Inflammatory macrophage treated with lipopolysaccharide for 4 hours (primary cell): Measurements from ENCODE around the gene ANTKMT.

Source experiments
- DNase-seq: peaks from one replicate; pipeline ENCODE4 v3.0.0-alpha.2; 2020

Gene ANTKMT, protein sequence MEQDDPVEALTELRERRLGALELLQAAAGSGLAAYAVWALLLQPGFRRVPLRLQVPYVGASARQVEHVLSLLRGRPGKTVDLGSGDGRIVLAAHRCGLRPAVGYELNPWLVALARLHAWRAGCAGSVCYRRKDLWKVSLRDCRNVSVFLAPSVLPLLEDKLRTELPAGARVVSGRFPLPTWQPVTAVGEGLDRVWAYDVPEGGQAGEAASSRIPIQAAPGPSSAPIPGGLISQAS

DNA sequence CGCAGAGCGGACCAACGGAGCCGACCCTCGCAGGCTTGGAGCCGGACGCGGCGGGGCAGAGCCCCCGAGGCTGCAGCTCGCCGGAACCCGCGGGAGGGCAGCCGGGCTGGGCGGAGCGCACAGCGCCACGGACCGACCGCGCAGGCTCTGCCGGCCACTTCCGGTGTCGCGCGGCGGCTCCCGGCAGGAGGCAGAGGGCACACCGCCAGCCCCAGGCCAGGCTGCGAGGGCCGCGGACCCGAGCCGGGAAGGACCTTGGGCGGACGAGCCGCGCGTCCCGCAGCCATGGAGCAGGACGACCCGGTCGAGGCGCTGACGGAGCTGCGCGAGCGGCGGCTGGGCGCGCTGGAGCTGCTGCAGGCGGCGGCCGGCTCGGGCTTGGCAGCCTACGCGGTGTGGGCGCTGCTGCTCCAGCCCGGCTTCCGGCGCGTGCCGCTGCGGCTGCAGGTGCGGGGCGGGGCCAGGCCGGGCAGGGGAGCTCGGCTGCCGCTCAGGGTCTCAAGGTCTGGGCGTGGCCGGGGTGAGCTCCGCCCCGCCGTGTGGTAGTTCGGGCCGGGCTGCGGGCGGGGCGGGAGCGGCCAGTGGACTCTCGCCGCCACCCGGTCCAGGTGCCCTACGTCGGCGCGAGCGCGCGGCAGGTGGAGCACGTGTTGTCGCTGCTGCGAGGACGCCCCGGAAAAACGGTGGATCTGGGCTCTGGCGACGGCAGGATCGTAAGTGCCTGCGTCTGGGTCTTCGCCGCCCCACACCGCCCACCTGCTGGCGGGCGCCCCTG lies at the start of gene ANTKMT:
Gene ANTKMT, plus strand, starts transcription at position 157 of the 775 bp plus-strand sequence. Its CDS starts 129 bp downstream, at position 286.
- peak; percentile 70 for DNase-seq

DNA sequence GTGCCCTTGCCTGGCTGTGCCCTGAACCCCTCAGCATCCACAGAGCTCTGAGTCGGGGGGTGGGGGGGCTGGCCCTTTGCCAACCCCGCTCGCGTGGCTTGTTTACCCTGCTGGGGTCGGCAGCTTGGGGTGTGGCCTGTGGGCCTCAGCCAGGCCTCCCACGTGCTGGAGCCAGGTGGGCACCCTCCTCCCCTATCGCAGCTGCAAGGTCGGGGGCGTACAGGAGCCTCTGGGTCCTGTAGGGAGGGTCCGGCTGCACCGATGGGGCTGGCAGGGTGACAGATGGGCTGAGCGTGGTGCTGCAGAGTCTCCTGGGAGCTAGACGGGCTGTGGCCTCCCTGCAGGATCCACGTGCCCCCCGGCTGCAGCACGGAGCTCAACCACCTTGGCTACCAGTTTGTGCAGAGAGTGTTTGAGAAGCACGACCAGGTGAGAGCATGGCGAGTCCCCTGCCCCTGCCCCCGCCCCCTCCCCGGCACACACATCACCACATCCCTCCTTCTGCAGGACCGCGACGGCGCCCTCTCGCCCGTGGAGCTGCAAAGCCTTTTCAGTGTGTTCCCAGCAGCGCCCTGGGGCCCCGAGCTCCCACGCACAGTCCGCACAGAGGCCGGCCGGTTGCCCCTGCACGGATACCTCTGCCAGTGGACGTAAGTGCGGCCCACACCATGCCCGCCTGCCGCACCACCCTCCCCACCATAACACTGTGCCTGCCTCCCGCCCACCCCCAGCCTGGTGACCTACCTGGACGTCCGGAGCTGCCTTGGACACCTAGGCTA lies 49.4 kb upstream of the ANTKMT start:
- no peak for DNase-seq

DNA sequence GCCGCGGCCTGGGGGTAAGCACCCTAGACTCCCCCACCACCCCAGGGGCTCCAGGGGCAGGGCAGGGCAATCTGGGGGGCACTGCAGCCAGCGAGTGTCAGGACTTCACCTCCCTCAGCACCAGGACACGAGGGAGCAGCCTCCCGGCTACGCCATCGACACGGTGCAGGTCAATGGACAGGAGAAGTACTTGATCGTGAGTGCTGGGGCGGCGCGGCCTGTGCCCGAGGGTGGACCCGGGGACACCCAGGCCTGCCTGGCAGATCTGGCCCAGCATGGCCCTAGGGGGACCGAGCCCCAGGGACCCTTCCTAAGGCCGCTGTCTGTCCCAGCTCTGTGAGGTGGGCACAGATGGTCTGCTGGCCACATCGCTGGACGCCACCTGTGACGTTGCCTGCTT lies 48.6 kb upstream of the ANTKMT start:
- DNase-seq: no peak

DNA sequence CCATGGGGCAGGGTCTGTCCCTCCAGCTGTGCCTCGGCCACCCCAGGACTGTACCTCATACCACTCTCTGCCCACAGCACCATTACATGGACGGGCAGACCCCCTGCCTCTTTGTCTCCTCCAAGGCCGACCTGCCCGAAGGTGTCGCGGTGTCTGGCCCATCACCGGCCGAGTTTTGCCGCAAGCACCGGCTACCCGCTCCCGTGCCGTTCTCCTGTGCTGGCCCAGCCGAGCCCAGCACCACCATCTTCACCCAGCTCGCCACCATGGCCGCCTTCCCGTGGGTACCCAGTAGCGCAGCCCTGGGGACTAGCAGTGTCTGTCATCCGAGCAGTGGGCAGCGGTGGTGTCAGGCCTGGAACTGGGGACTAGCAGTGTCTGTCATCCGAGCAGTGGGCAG lies 48.1 kb upstream of the ANTKMT start:
- no peak for DNase-seq

DNA sequence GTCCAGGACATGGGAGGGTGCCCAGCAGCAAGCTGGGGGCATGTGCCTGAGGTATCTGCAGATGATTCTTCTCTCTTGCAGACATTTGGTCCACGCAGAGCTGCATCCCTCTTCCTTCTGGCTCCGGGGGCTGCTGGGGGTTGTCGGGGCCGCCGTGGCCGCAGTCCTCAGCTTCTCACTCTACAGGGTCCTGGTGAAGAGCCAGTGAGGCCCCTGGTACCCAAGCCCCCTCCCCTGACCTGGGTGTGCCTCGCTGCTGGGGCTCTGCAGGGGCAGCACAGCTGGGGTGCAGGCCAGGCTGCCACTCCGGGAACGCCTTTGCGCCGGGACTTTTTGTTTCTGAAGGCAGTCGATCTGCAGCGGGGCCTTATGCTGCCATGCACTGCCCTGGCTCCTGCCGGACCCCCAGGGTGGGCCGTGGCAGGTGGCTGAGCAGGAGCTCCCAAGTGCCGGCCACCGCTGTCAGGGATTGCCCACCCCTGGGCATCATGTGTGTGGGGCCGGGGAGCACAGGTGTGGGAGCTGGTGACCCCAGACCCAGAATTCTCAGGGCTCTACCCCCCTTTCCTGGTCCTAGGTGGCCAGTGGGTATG lies 47.5 kb upstream of the ANTKMT start:
- no peak for DNase-seq

DNA sequence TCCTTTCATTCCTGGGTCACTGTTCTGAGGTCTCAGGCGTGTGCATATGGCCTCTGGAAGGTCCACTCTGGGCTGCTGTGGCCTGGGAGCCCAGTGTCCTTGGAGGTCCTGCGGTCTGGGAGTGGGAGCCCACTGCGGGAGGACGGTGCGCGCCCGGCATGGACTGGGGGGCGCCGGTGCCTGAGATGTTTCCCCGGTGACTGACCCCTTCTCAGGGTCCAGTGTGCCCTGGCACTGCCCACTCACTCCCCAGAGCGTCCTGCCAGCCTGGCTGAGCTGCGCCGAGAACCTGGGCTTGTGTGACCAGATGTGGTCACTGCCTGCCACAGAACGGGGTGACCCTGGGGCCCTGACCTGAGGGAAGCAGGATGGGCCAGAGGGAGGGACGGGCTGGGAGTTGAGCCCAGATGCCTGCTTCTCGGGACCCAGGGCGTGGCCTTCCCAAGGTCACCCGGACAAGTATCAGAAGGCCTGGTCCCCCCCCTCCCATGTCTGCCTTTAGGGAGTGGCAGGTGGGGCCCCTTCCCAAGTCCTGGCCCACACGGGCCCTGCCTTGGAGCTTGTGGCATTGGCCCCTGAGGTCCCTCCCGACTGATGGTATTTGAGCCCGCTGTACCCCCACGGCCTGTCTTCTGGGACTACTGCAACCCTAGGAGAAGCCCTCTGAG lies 46.6 kb upstream of the ANTKMT start:
- no peak for DNase-seq

DNA sequence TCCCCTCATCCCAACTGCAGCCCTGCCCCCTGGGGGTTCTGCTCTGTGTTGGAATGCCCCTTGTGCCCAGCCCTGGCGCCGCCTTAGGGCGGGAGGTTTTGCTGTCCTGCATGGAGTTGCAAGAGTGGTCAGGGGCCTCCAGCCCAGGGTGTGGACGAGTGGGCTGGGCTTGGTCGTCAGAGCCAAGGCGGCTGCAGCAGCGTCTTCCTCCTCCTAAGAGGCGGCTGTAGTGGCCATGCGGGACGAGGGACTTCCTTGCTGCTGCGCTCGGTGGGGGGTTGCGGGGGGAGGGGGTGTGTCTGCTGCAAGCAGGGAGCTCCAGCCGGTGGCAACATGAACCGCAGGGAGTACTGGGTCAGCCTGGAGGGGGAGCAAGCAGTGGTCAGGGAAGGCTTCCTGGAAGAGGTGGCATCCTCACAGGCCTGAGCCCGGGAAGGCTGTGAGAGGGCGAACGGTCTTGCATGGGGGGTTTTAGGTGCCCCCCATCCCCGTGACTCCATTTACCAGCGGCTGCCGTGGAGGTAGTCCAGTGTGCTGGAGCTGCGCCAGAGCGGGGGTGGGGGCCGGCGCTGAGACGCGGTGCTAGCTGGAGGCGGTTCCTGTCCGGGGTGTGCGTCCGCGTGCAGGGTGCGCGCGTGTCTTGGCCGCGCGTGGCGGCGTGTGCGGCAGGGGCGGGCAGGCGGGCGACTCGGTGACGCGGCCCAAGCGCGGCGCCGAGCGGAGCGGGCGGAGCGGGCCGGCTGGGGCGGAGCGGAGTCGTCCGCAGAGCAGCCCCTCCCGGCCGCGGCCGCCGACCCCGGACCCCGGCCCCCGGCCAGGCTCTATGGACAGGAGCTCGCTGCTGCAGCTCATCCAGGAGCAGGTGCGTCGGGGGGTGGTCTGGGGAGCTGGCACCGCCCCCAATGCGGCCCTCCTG lies 45.7 kb upstream of the ANTKMT start, which contains the start of gene RHBDL1:
Gene RHBDL1, plus strand, starts transcription at position 704 of the 916 bp plus-strand sequence. Its CDS starts 120 bp downstream, at position 824.
- DNase-seq: peak; percentile 6

DNA sequence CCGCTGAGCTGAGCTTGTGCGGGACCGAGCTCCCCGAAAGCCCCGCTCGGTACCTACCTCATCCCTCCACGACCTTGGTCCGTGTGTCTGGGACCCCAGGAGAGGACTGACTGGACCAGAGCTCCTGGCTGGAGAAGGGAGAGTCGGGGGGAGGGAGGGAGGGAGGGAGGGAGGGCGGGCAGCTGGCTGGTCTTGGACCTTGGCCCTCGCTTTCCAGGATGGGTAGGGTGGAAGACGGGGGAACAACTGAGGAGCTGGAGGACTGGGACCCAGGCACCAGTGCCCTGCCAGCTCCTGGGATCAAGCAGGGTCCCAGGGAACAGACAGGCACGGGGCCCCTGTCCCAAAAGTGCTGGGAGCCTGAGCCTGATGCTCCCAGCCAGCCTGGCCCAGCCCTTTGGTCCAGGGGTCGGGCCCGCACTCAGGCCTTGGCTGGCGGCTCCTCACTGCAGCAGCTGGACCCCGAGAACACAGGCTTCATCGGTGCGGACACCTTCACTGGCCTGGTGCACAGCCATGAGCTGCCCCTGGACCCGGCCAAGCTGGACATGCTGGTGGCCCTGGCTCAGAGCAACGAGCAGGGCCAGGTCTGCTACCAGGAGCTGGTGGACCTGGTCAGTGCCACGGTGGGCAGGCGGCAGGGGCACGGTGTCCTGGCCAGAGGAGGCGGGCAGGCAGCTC lies 44.9 kb upstream of the ANTKMT start:
- no peak for DNase-seq

DNA sequence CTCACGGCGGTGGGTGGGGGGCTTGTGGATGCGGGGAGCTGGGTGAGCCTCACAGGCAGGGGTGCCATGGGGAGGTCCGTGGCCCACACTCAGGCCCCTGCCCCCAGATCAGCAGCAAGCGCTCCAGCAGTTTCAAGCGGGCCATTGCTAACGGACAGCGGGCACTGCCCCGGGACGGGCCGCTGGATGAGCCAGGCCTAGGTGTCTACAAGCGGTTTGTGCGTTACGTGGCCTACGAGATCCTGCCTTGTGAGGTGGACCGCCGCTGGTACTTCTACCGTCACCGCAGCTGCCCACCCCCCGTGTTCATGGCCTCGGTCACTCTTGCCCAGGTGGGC lies 44.4 kb upstream of the ANTKMT start:
- no peak for DNase-seq

DNA sequence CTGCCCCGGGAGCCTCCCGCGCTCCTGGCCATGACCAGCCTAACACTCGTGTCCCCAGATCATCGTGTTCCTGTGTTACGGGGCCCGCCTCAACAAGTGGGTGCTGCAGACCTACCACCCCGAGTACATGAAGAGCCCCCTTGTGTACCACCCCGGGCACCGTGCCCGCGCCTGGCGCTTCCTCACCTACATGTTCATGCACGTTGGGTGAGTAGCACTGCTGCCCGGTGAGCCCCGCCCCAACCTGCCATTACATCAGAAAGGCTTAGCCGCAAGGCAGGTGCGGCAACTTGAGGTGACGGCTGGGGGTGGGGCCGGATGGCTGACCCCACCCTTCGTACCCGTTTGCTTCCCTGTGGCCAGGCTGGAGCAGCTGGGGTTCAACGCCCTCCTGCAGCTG lies 44.0 kb upstream of the ANTKMT start:
- DNase-seq: no peak

DNA sequence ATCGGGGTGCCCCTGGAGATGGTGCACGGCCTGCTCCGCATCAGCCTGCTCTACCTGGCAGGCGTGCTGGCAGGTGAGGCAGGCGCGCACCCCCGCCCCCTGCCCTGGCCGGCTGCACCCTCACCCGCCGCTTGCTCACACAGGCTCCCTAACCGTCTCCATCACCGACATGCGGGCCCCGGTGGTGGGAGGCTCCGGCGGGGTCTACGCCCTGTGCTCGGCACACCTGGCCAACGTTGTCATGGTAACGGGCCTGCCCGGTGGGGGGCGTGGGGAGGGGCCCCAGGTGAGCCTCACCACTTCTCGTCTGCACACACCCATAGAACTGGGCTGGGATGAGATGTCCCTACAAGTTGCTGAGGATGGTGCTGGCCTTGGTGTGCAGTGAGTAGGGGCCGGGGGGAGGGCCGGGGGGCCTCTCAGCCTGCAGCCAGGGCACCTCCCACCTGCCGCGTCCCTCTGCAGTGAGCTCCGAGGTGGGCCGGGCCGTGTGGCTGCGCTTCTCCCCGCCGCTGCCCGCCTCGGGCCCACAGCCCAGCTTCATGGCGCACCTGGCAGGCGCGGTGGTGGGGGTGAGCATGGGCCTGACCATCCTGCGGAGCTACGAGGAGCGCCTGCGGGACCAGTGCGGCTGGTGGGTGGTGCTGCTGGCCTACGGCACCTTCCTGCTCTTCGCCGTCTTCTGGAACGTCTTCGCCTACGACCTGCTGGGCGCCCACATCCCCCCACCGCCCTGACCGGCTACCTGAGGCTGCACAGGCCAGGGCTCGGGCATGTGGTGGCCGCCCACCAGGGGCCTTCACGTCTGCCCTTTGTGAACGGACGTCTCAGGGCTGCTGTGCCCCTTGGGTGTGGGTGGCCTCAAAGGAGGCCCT lies 43.4 kb upstream of the ANTKMT start:
- DNase-seq: no peak

DNA sequence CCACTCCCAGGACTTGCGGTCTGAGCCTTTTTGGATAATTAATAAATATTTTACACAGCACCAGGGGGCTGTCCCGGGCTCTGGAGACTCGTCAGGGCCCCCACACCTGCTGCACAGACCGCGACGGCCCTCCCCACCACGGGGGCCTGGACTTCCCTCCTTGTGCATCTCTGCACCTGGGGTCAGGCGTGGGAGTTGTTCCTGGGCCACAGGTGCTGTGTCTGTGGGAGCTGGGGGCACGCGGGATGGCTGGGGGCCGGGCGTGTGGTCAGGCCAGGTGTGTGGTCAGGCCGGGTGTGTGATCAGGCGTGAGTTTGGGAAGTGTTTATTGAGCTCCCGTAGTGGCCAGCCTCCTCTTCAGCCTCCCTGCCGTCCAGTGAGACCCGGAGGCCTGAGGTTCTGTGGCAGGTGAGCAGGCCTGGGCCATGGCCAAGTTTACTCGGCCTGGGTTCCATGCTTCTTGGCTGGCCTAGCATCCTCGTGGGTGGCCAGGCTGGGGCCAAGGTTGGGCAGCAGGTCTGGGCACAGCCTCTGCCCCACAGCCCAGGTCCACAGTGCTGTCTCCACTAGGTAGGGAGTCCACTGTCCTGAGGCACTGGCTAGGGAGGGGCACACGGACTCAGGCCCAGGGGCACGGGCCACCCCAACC lies 42.6 kb upstream of the ANTKMT start:
- no peak for DNase-seq

DNA sequence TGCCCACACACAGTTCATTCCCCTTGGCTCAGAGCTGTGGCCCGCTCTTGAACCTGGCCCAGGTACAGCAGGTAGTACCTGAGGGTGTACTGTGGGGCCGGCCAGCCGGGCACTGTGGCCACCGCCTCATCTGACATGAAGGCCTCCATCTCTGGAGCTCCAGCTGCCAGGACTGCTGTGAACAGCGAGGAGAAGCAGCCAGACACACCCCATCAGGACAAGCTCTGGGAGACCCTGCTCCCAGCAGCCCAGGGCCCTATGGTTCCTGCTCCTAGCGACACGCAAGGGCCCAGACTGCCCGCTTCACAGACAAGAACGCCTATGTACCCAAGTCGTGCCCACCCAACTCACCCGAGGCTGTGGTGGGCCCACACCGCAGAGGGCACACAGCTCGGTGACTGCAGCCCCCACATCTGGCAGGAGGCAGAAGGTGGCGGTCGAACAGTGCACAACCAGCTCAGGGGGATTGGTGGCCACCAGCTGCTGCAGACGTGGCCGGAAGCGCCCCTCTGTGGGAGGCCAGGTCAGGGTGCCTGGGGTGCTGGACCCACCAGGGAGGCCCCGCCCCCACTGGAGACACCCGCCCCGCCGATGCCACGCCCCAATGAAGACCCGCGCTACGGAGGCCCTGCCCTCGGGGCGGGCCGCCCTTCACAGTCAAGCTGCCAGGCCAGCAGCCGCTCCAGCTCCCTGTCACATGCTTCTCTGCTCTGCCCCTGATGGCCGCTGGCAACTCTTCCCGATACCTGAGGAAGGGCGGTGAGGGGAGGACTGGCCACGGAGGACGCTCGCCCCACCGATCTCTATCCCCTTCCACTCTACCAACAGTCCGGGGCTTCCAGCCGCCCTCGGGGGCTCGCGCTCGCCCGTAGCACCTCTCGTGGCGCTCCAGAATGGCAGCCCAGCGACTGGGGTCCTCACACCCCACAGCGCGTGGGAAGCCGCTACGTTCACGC lies 41.8 kb upstream of the ANTKMT start:
- peak; percentile 55 for DNase-seq

DNA sequence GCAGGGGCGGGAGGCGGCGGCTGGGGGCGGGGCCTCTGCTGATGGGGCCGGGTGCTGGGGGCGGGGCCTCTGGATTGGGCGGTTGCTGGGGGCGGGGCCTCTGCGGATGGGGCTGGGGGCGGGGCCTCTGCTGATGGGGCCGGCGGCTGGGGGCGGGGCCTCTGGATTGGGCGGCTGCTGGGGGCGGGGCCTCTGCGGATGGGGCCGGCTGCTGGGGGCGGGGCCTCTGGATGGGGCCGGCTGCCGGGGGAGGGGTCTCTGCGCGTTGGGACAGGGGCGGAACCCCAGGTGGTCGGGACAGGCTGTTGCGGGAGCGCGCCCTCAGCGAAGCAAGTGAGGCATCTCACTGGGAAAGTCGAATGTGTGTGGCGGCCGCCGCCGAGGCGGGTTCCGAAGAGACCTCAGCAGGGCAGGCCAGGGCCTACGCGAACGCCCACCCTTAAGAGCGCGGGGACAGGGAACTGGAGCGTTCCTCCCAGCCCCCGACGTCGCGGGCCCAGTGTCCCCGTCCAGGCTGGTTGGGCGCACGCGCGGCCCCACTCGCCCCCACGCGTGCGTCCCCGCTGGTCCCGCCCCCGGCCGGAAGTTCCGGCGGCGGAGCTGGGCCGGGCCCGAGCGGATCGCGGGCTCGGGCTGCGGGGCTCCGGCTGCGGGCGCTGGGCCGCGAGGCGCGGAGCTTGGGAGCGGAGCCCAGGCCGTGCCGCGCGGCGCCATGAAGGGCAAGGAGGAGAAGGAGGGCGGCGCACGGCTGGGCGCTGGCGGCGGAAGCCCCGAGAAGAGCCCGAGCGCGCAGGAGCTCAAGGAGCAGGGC lies 40.9 kb upstream of the ANTKMT start, which contains the start of gene STUB1:
Gene STUB1, plus strand, starts transcription at position 597 of the 811 bp plus-strand sequence. Its CDS starts 116 bp downstream, at position 713.
- peak; percentile 89 for DNase-seq

DNA sequence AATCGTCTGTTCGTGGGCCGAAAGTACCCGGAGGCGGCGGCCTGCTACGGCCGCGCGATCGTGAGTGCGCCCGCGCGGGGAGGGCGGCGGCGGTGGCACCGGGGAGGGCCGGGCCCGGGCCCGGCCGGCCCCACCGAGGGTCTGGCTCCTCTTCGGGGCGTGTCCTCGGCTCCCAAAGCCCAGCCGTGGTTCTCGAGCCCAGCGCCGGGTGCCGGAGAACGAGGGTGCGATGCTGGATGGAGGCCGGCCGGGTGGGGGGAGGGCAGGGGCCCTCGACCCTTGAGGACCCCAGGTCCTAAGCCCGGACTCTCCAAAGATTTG lies 40.4 kb upstream of the ANTKMT start:
- no peak for DNase-seq

DNA sequence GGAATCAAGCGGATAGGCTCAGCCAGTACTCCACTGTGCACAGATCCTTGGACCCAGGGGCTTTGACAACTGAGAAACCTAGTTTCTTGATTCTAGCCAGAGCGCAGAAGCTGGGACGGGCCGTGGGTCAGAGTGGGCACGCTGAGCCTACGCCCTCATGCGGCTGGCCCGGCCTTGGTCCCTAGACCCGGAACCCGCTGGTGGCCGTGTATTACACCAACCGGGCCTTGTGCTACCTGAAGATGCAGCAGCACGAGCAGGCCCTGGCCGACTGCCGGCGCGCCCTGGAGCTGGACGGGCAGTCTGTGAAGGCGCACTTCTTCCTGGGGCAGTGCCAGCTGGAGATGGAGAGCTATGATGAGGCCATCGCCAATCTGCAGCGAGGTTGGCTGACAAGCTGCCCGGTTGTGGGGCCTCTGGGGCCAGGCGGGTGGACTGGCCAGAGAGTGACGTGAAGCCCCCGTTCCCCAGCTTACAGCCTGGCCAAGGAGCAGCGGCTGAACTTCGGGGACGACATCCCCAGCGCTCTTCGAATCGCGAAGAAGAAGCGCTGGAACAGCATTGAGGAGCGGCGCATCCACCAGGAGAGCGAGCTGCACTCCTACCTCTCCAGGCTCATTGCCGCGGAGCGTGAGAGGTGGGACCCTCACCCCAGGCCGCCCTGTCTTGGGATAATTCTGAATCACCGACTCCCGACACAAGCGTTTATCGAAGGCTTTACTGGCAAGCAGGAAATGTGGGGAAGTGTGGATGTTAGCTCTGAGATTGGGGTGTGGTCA lies 39.8 kb upstream of the ANTKMT start:
- DNase-seq: peak; percentile 50
